SW480 (cell line): ENCODE measurements around the gene MTA1.

Experiments used
- DNase-seq: peaks from one replicate; pipeline ENCODE4 v3.0.0-alpha.2; 2016; ENCODE audit warnings: low spot score

MTA1 gene

GRCh38 chr14:105465209-105466031 is 45.8 kb downstream of the MTA1 start:
- peak; percentile 61 for DNase-seq

- no peak for DNase-seq
These were observed 47.1 kb downstream of the MTA1 start for GRCh38 chr14:105466531-105467248.

GRCh38 chr14:105467249-105467941 is 47.8 kb downstream of the MTA1 start:
- no peak for DNase-seq

GRCh38 chr14:105467942-105468471 is 48.4 kb downstream of the MTA1 start:
- DNase-seq: no peak

- DNase-seq: no peak
These were observed 49.1 kb downstream of the MTA1 start for GRCh38 chr14:105468621-105469241.

GRCh38 chr14:105469456-105470349 is 50.1 kb downstream of the MTA1 start:
- DNase-seq: no peak

- DNase-seq: no peak
These were observed 51.0 kb downstream of the MTA1 start for GRCh38 chr14:105470350-105471296.

- no peak for DNase-seq
These were observed 51.7 kb downstream of the MTA1 start for GRCh38 chr14:105471297-105471821.

GRCh38 chr14:105471823-105472485 is 52.3 kb downstream of the MTA1 start:
- DNase-seq: no peak

GRCh38 chr14:105472486-105472991 is 52.9 kb downstream of the MTA1 start:
- DNase-seq: no peak

- no peak for DNase-seq
These were observed 53.5 kb downstream of the MTA1 start for GRCh38 chr14:105473033-105473676.

GRCh38 chr14:105473677-105474482 is 54.3 kb downstream of the MTA1 start:
- peak; percentile 62 for DNase-seq

- no peak for DNase-seq
These were observed 55.0 kb downstream of the MTA1 start, which contains the start of gene CRIP2 for GRCh38 chr14:105474483-105475268. Gene CRIP2 (plus strand): TSS chr14:105474821. CDS start chr14:105474863, 42 bp downstream.

- DNase-seq: no peak
These were observed 55.9 kb downstream of the MTA1 start for GRCh38 chr14:105475269-105476096.

- DNase-seq: no peak
These were observed 56.6 kb downstream of the MTA1 start for GRCh38 chr14:105476097-105476830.
